DND-41 (cell line): ENCODE data around the gene FBN1.

Experiments used
- CTCF ChIP-seq: IDR thresholded peaks from 2 replicates; pipeline ENCODE4 v1.5.1; 2012; ENCODE audit warnings: borderline replicate concordance, low read length, moderate library complexity, mild to moderate bottlenecking; ENCODE audit not compliant: poor library complexity, severe bottlenecking; ENCODE audit errors: extremely low read depth
- EZH2 ChIP-seq: IDR thresholded peaks from 3 replicates; pipeline ENCODE4 v1.6.1; 2012; ENCODE audit warnings: borderline replicate concordance, low read depth, mild to moderate bottlenecking, moderate library complexity, low read length, inconsistent platforms; ENCODE audit not compliant: severe bottlenecking

DNA sequence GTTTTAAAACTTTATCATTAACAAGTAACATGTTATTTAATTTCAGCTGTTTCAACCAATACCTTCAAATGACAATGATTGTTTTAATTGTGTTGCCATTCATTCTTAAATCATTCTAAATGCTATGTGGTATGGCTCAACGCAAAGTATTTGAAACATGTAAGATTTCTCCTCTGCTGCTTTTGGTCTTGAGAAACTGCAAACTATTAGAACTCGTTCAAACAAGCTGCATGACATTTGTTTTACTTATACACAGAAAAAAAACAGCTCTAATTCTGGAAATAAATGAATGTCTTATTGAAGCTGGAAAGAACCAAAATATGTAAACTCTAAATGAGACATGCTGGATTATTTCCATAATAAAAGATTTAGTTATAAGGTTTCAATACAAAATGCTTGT, 29.3 kb downstream of the FBN1 start:
- TF ChIP-seq CTCF (no peak), EZH2 (no peak)
